ENCODE measurements around the gene ARHGEF26.

ARHGEF26 gene

GRCh38 chr3:154217671-154218070 lies 96.5 kb downstream of the ARHGEF26 start:
- DNase-seq (ENCODE audit: low read depth): no peak
- TF ChIP-seq CTCF (IDR thresholded peaks at IDR 0.05; ENCODE audit: insufficient read depth, low read depth, low read length, missing control alignments): no peak
- H3K4me3 ChIP-seq (ENCODE audit: low read length): no peak overlapping the region

GRCh38 chr3:154218728-154219127 lies 97.5 kb downstream of the ARHGEF26 start:
- TF ChIP-seq CTCF (IDR thresholded peaks at IDR 0.05; ENCODE audit: insufficient read depth, low read depth, low read length, missing control alignments): no peak
- H3K4me3 ChIP-seq (ENCODE audit: low read length): no peak overlapping the region
- DNase-seq (ENCODE audit: low read depth): no peak

- no peak for DNase-seq (ENCODE audit: low read depth)
- TF ChIP-seq CTCF (IDR thresholded peaks at IDR 0.05; ENCODE audit: insufficient read depth, low read depth, low read length, missing control alignments): no peak
- H3K4me3 ChIP-seq (ENCODE audit: low read length): no peak overlapping the region
Observed at GRCh38 chr3:154220462-154220861, 99.3 kb downstream of the ARHGEF26 start.

GRCh38 chr3:154223519-154223918 lies 102.3 kb downstream of the ARHGEF26 start:
- DNase-seq (ENCODE audit: low read depth): no peak
- no peak for TF ChIP-seq CTCF (IDR thresholded peaks at IDR 0.05; ENCODE audit: insufficient read depth, low read depth, low read length, missing control alignments)
- H3K4me3 ChIP-seq (ENCODE audit: low read length): no peak overlapping the region

- no peak overlapping the region for H3K4me3 ChIP-seq (ENCODE audit: low read length)
- DNase-seq (ENCODE audit: low read depth): no peak
- no peak for TF ChIP-seq CTCF (IDR thresholded peaks at IDR 0.05; ENCODE audit: insufficient read depth, low read depth, low read length, missing control alignments)
Observed at GRCh38 chr3:154224366-154224765, 103.2 kb downstream of the ARHGEF26 start.

GRCh38 chr3:154224866-154225265 lies 103.7 kb downstream of the ARHGEF26 start:
- no peak overlapping the region for H3K4me3 ChIP-seq (ENCODE audit: low read length)
- no peak for TF ChIP-seq CTCF (IDR thresholded peaks at IDR 0.05; ENCODE audit: insufficient read depth, low read depth, low read length, missing control alignments)
- DNase-seq (ENCODE audit: low read depth): no peak

- no peak for DNase-seq (ENCODE audit: low read depth)
- TF ChIP-seq CTCF (IDR thresholded peaks at IDR 0.05; ENCODE audit: insufficient read depth, low read depth, low read length, missing control alignments): no peak
- no peak overlapping the region for H3K4me3 ChIP-seq (ENCODE audit: low read length)
Observed at GRCh38 chr3:154225536-154225935, 104.3 kb downstream of the ARHGEF26 start.

Measured in epithelial cell of esophagus (primary cell).